Naive thymus-derived CD4-positive, alpha-beta T cell (primary cell): ENCODE measurements around the gene CYB5B. TPM values are rescaled to one million over a fixed set of nuclear protein-coding genes. Genes with fewer than 3 reads are reported as not detected.

Source experiments
- ATAC-seq: fragments of 150-1000 bp; cut with Tn5 transposase; 2 replicates; pipeline ENCODE4 v1.10.0; 2021; ENCODE audit warnings: mild to moderate bottlenecking, moderate library complexity
- CTCF ChIA-PET: fragments of 350-600 bp; sonication (Branson Sonifier 250); formaldehyde crosslinking; loops from one replicate; lab custom pipeline; 2021; ENCODE audit warnings: antibody characterized with exemption; lab: Charles Lee
- POLR2A ChIA-PET: fragments of 350-600 bp; sonication (Branson Sonifier 250); formaldehyde crosslinking; loops from one replicate; lab custom pipeline; 2021; ENCODE audit warnings: antibody characterized with exemption, inconsistent platforms; lab: Charles Lee
- DNase-seq, 9 donors: peaks; one replicate each; pipeline versions ENCODE4 v3.0.0 to v3.0.0-alpha.2; 2020 to 2022; ENCODE audit warnings: mixed read lengths in 1 of 9
- H3K27ac ChIP-seq: one replicate; pipeline ENCODE4 v1.7.0; 2013; ENCODE audit warnings: mild to moderate bottlenecking, low read depth, low read length, moderate library complexity
- H3K27me3 ChIP-seq, 2 donors: one replicate each; pipeline ENCODE4 v1.7.0; 2013; ENCODE audit warnings: low read length in 2 of 2, mild to moderate bottlenecking in 2 of 2, moderate library complexity in 2 of 2; ENCODE audit not compliant: control insufficient read depth in 2 of 2, insufficient read depth in 2 of 2
- H3K36me3 ChIP-seq, 3 experiments: 1 replicate in 2 of 3; 2 replicates in 1 of 3; pipeline ENCODE4 v1.7.0; 2013; ENCODE audit warnings: low read length in 3 of 3, mild to moderate bottlenecking in 3 of 3, moderate library complexity in 1 of 3; ENCODE audit not compliant: insufficient read depth in 3 of 3, control insufficient read depth in 2 of 3
- H3K4me1 ChIP-seq, 2 donors: one replicate each; pipeline ENCODE4 v1.7.0; 2013; ENCODE audit warnings: low read length in 2 of 2, mild to moderate bottlenecking in 2 of 2, moderate library complexity in 1 of 2; ENCODE audit not compliant: control insufficient read depth in 2 of 2, insufficient read depth in 2 of 2
- H3K4me3 ChIP-seq: 2 replicates; pipeline ENCODE4 v1.7.0; 2013; ENCODE audit warnings: mild to moderate bottlenecking, low read length
- H3K9me3 ChIP-seq, 3 experiments: 1 replicate in 2 of 3; 2 replicates in 1 of 3; pipeline ENCODE4 v1.7.0; 2013; ENCODE audit warnings: low read length in 3 of 3; ENCODE audit not compliant: control insufficient read depth in 2 of 3
- H3K27ac Mint-ChIP-seq, 9 donors: one replicate each; pipeline ENCODE4 v1.8.0; 2020 to 2022; ENCODE audit warnings: mixed read lengths in 9 of 9, mild to moderate bottlenecking in 8 of 9, moderate library complexity in 5 of 9, inconsistent platforms in 2 of 9
- H3K27me3 Mint-ChIP-seq, 5 donors: one replicate each; pipeline ENCODE4 v1.8.0; 2021 to 2022; ENCODE audit warnings: mixed read lengths in 5 of 5, mild to moderate bottlenecking in 1 of 5
- H3K36me3 Mint-ChIP-seq, 5 donors: one replicate each; pipeline ENCODE4 v1.8.0; 2020 to 2022; ENCODE audit warnings: mixed read lengths in 5 of 5, mild to moderate bottlenecking in 3 of 5, inconsistent platforms in 1 of 5
- H3K4me1 Mint-ChIP-seq, 7 donors: one replicate each; pipeline ENCODE4 v1.8.0; 2020 to 2022; ENCODE audit warnings: mixed read lengths in 7 of 7, mild to moderate bottlenecking in 3 of 7, inconsistent platforms in 1 of 7
- H3K4me3 Mint-ChIP-seq, 10 donors: one replicate each; pipeline ENCODE4 v1.8.0; 2020 to 2022; ENCODE audit warnings: mild to moderate bottlenecking in 10 of 10, mixed read lengths in 10 of 10, moderate library complexity in 6 of 10, inconsistent platforms in 2 of 10
- H3K9me3 Mint-ChIP-seq, 11 donors: one replicate each; pipeline ENCODE4 v1.8.0; 2020 to 2022; ENCODE audit warnings: mixed read lengths in 11 of 11, mild to moderate bottlenecking in 4 of 11, inconsistent platforms in 1 of 11, moderate library complexity in 1 of 11
- intact Hi-C, 2 donors: fragments of 100-400 bp; cut with micrococcal nuclease; formaldehyde crosslinking; loops; one replicate each; pipeline ENCODE4 v1.15.1; 2023
- polyA plus RNA-seq, 2 donors: library from polyadenylated mRNA; unstranded; fragments of 300-500 nt; fragmentation: Illumina TruSeq; gene quantifications; one replicate each; pipeline ENCODE4 v1.2.3, GENCODE V29; 2021
- total RNA-seq, 6 experiments: library from RNA in 5 of 6; stranded (reverse) in 5 of 6; gene quantifications; 1 replicate in 5 of 6; 2 replicates in 1 of 6; pipeline ENCODE4 v1.2.3 and lab custom pipeline; 2021 to 2026

CYB5B gene
- total and polyA plus RNA-seq, 7 experiments from 2014 or later, result 29.6 to 148 (median 49.2) TPM

- DNase-seq (no peak), ATAC-seq (no peak)
- H3K9me3 Mint-ChIP-seq, result no peaks in the 10 kb centered on the region
- ChIA-PET POLR2A (no interaction called here), CTCF (no interaction called here)
- intact Hi-C loops, result loop anchor here in 1 of 2 donors (5.0 kb wide), 1 partner anchor 69 kb away; no protein-coding TSS in a partner anchor
- H3K27me3 ChIP-seq, result no peaks in the 10 kb centered on the region
- H3K4me1 ChIP-seq, result peaks cover 0 to 3% of the 10 kb centered on the region in 2 donors
- H3K9me3 ChIP-seq, result no peaks in the 10 kb centered on the region
- H3K36me3 Mint-ChIP-seq, result peaks cover 3 to 24% (median 6%) of the 10 kb centered on the region in 5 donors
- H3K27me3 Mint-ChIP-seq, result no peaks in the 10 kb centered on the region
- no peak overlapping the region for H3K4me3 Mint-ChIP-seq
- no peak overlapping the region for H3K4me3 ChIP-seq
- H3K27ac ChIP-seq, result no peak overlapping the region
- peaks cover 0 to 11% (median 0%) of the 10 kb centered on the region in 3 experiments for H3K36me3 ChIP-seq
- peak overlapping the region in 3 of 9 donors; percentile 17 to 41 (median 21) for H3K27ac Mint-ChIP-seq
- H3K4me1 Mint-ChIP-seq, result peaks cover 5 to 60% (median 35%) of the 10 kb centered on the region in 7 donors
Observed at GRCh38 chr16:69466547-69466946, 42.1 kb downstream of the CYB5B start.

DNA sequence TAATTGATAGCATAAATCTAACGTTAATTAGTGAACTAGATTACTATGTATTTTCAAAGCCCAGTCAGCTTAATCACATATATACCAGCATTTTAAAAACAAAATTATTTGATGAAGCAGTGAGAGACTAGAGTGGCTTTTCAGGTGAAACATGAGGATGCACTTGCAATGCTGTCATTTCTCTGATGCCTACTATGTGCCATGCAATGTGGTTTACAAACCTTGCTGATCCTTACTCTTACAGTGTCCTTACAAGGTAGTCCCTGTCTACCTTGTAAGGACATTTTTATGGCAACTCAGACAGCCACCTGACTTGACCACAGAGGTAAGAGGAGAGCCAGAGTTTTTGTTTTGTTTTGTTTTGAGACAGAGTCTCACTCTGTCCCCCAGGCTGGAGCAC, 42.7 kb downstream of the CYB5B start:
- DNase-seq, result no peak
- Mint-ChIP-seq H3K27me3 (no peaks in the 10 kb centered on the region), H3K9me3 (no peaks in the 10 kb centered on the region), H3K27ac (peak overlapping the region in 1 of 9 donors; percentile 42), H3K4me3 (no peak overlapping the region), H3K4me1 (peaks cover 5 to 60% (median 35%) of the 10 kb centered on the region in 7 donors), H3K36me3 (peaks cover 3 to 24% (median 6%) of the 10 kb centered on the region in 5 donors)
- peak overlapping the region; percentile 5 for H3K27ac ChIP-seq
- H3K27me3 ChIP-seq, result no peaks in the 10 kb centered on the region
- H3K4me3 ChIP-seq, result no peak overlapping the region
- ChIA-PET POLR2A (no interaction called here), CTCF (no interaction called here)
- intact Hi-C loops, result loop anchor here in 1 of 2 donors (5.0 kb wide), 1 partner anchor 70 kb away; no protein-coding TSS in a partner anchor
- peaks cover 0 to 11% (median 0%) of the 10 kb centered on the region in 3 experiments for H3K36me3 ChIP-seq
- no peaks in the 10 kb centered on the region for H3K9me3 ChIP-seq
- H3K4me1 ChIP-seq, result peaks cover 0 to 3% of the 10 kb centered on the region in 2 donors
- no peak for ATAC-seq

DNA sequence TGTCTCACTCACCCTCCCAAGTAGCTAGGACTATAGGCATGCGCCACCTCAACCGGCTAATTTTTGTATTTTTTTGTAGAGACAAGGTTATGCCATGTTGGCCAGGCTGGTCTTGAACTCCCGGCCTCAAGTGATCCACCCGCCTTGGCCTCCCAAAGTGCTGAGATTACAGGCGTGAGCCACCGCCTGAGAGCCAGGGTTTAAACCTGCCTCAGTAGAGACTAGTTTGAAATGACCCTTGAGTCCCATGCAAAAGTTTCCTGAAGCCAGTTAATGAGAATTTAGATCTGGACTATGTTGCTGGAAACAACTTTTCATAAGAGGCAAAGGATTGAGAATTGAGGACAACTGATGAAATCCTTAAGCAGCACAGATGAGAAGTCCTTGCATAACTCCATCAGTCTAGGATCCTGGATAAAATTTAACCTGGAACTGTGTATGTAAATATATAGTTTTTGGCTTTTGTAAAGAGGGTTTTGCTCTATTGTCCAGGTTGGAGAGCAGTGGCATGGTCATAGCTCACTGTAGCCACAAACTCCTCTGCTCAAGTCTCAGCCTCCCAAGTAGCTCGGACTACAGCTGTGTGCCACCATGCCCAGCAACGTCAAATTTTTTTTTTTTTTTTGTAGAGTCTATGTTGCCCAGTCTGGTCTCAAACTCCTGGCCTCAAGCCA, 43.2 kb downstream of the CYB5B start:
- Mint-ChIP-seq H3K27ac (peak overlapping the region in 1 of 9 donors; percentile 42), H3K4me3 (no peak overlapping the region), H3K4me1 (peaks cover 1 to 54% (median 35%) of the 10 kb centered on the region in 7 donors), H3K36me3 (peaks cover under 1 to 19% (median 1%) of the 10 kb centered on the region in 5 donors), H3K27me3 (no peaks in the 10 kb centered on the region), H3K9me3 (no peaks in the 10 kb centered on the region)
- no peak overlapping the region for H3K4me3 ChIP-seq
- DNase-seq, result no peak
- ChIA-PET POLR2A (no interaction called here), CTCF (interaction anchor here (1.1 kb wide), 1 partner anchor 13 kb away, joined by 3 read pairs; no protein-coding TSS in a partner anchor)
- H3K27me3 ChIP-seq, result no peaks in the 10 kb centered on the region
- intact Hi-C loops, result loop anchor here in 1 of 2 donors (5.0 kb wide), 1 partner anchor 70 kb away; no protein-coding TSS in a partner anchor
- H3K9me3 ChIP-seq, result no peaks in the 10 kb centered on the region
- ATAC-seq, result no peak
- H3K4me1 ChIP-seq, result peaks cover 0 to 3% of the 10 kb centered on the region in 2 donors
- peaks cover 0 to 5% (median 0%) of the 10 kb centered on the region in 3 experiments for H3K36me3 ChIP-seq
- H3K27ac ChIP-seq, result peak overlapping the region; percentile 5

DNA sequence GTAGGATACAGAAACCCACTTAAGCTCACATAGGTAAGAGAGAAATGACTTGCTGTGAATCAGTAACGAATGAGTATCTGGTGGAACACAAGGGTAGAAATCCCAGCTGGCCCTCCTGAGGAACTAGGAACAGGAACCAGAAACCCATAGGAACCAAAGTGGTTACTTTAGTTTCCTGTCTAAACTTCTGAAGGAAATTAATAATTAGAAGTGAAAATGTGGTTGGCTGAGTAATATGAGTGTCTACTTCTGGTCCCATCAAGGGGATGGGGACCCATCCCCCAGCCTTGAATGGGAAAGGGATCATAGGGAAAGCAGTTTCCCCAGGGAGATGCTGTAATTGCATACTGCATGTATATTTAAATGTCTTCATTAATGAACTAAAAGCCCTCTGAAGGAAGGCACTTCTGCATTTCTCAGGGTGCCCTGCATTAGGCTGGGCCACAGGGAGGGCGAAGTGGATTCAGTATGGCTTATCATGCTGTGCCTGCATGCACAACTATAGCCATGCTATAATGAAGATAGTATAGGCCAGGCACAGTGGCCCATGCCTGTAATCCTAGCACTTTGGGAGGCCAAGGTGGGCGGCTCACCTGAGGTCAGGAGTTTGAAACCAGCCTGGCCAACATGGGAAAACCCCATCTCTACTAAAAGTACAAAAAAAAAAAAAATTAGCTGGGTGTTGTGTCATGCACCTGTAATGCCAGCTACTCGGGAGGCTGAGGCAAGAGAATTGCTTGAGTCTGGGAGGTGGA, 45.6 kb downstream of the CYB5B start:
- Mint-ChIP-seq H3K27me3 (no peaks in the 10 kb centered on the region), H3K27ac (peak overlapping the region in 1 of 9 donors; percentile 48), H3K9me3 (peaks cover 0 to 3% (median 0%) of the 10 kb centered on the region in 11 donors), H3K36me3 (peaks cover 0 to 13% (median 0%) of the 10 kb centered on the region in 5 donors), H3K4me3 (no peak overlapping the region), H3K4me1 (peaks cover 6 to 38% (median 20%) of the 10 kb centered on the region in 7 donors)
- Histone ChIP-seq H3K4me1 (peaks cover 0 to 3% of the 10 kb centered on the region in 2 donors), H3K4me3 (no peak overlapping the region), H3K27ac (no peak overlapping the region), H3K9me3 (no peaks in the 10 kb centered on the region), H3K27me3 (no peaks in the 10 kb centered on the region), H3K36me3 (no peaks in the 10 kb centered on the region)
- POLR2A ChIA-PET, result interaction anchor here (0.7 kb wide), 1 partner anchor 284 kb away, joined by 4 read pairs; no protein-coding TSS in a partner anchor
- intact Hi-C loops, result loop anchor here in 1 of 2 donors (5.0 kb wide), 1 partner anchor 73 kb away; no protein-coding TSS in a partner anchor
- CTCF ChIA-PET, result no interaction called here
- peak; percentile 34 for ATAC-seq
- no peak for DNase-seq

GRCh38 chr16:69471121-69471520, 46.7 kb downstream of the CYB5B start:
- peaks cover 0 to 3% (median 0%) of the 10 kb centered on the region in 11 donors for H3K9me3 Mint-ChIP-seq

DNA sequence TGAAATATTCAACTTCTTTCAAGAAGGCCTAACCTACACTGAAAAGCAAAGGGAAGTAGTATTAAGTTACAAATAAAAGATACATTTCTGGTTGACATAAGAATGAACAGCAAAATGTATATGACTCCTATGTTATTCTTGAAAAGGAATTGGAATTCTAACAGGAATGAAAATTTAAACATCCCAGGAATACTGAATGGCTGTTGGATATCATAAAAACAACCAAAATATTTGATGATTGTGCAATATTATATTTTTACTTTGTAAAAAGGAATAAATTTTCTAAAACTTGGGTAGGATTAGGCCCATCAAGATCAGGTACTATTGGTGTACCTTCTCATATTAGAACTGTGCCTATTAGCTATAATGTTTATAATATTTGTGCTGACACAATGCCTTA, 50.0 kb downstream of the CYB5B start:
- Histone ChIP-seq H3K4me3 (no peak overlapping the region), H3K27me3 (no peaks in the 10 kb centered on the region), H3K4me1 (peaks cover 0 to 3% of the 10 kb centered on the region in 2 donors), H3K9me3 (no peaks in the 10 kb centered on the region), H3K27ac (no peak overlapping the region), H3K36me3 (no peaks in the 10 kb centered on the region)
- intact Hi-C loops, result no loop called here
- no peaks in the 10 kb centered on the region for H3K27me3 Mint-ChIP-seq
- no peak overlapping the region for H3K27ac Mint-ChIP-seq
- POLR2A ChIA-PET, result no interaction called here
- H3K36me3 Mint-ChIP-seq, result peaks cover 0 to 6% (median 0%) of the 10 kb centered on the region in 5 donors
- no peak for DNase-seq
- H3K4me3 Mint-ChIP-seq, result no peak overlapping the region
- ATAC-seq, result no peak
- CTCF ChIA-PET, result no interaction called here
- H3K9me3 Mint-ChIP-seq, result peaks cover 0 to 3% (median 0%) of the 10 kb centered on the region in 11 donors
- H3K4me1 Mint-ChIP-seq, result peaks cover 6 to 14% (median 13%) of the 10 kb centered on the region in 7 donors

More at GRCh38 chr16:69471121-69471520, 46.7 kb downstream of the CYB5B start:
- intact Hi-C loops, result no loop called here
- no peak for DNase-seq
- H3K36me3 Mint-ChIP-seq, result peaks cover 0 to 7% (median 0%) of the 10 kb centered on the region in 5 donors
- H3K27ac Mint-ChIP-seq, result peak overlapping the region in 5 of 9 donors; percentile 11 to 49 (median 46)
- H3K27ac ChIP-seq, result no peak overlapping the region
- peaks cover 0 to 3% of the 10 kb centered on the region in 2 donors for H3K4me1 ChIP-seq
- POLR2A ChIA-PET, result no interaction called here
- H3K9me3 ChIP-seq, result no peaks in the 10 kb centered on the region
- H3K27me3 Mint-ChIP-seq, result no peaks in the 10 kb centered on the region
- CTCF ChIA-PET, result no interaction called here
- H3K27me3 ChIP-seq, result no peaks in the 10 kb centered on the region
- no peaks in the 10 kb centered on the region for H3K36me3 ChIP-seq
- no peak overlapping the region for H3K4me3 Mint-ChIP-seq
- H3K4me1 Mint-ChIP-seq, result peaks cover 6 to 27% (median 14%) of the 10 kb centered on the region in 7 donors
- no peak overlapping the region for H3K4me3 ChIP-seq
- no peak for ATAC-seq
